K562 (cell line): ENCODE measurements around the gene MLLT3. TPM values are rescaled to one million over a fixed set of nuclear protein-coding genes. Genes with fewer than 3 reads are reported as not detected.

Experiments
- DLX4 ChIP-seq: fragments of 250-450 bp; sonication (Bioruptor Pico); IDR thresholded peaks from 2 replicates; pipeline ENCODE4 v1.6.1; 2021; ENCODE audit warnings: mild to moderate bottlenecking
- ELK1 ChIP-seq: sonication (generic); formaldehyde crosslinking; IDR thresholded peaks from 2 replicates; pipeline ENCODE4 v1.8.1; 2022; ENCODE audit warnings: missing genetic modification reagents
- NR1H2 ChIP-seq: sonication (generic); formaldehyde crosslinking; IDR thresholded peaks from 2 replicates; pipeline ENCODE4 v1.4.0; 2020; ENCODE audit warnings: mild to moderate bottlenecking, missing genetic modification reagents
- RERE ChIP-seq: sonication (generic); formaldehyde crosslinking; IDR thresholded peaks from 2 replicates; pipeline ENCODE4 v1.8.0; 2023; ENCODE audit warnings: missing genetic modification reagents, mild to moderate bottlenecking, borderline replicate concordance
- RNF2 ChIP-seq: sonication (generic); IDR thresholded peaks from 2 replicates; pipeline ENCODE4 v1.6.1; 2016
- U2AF1 ChIP-seq: fragments of 200-400 bp; formaldehyde crosslinking; optimal IDR thresholded peaks from 2 replicates; pipeline ENCODE3; 2017; ENCODE audit warnings: mild to moderate bottlenecking, low read depth, low read length, moderate library complexity
- ZNF184 ChIP-seq: sonication (generic); formaldehyde crosslinking; IDR thresholded peaks from 2 replicates; pipeline ENCODE4 v1.5.0; 2020; ENCODE audit warnings: missing genetic modification reagents
- ZSCAN29 ChIP-seq: fragments of 450-650 bp; IDR thresholded peaks from 2 replicates; pipeline ENCODE4 v1.6.1; 2017
- polyA plus RNA-seq, 8 experiments: library from polyadenylated mRNA; depleted of rRNA in 4 of 8; stranded (reverse) in 5 of 8; unstranded in 3 of 8; fragments of >200 nt; fragmentation: Nextera tagmentation in 2 of 8; fragmentation: Illumina TruSeq in 1 of 8; extraction: Ambion mirVana in 2 of 8; extraction: Trizol in 1 of 8; gene quantifications; 2 replicates each; pipeline versions ENCODE4 v1.2.1 to v1.2.3, GENCODE V29; 2011 to 2014; ENCODE audit warnings: inconsistent platforms in 1 of 8, missing spikeins in 1 of 8
- total RNA-seq, 7 experiments: library from RNA; depleted of rRNA in 6 of 7; stranded (reverse); fragments of >200 nt in 6 of 7; fragmentation: Illumina TruSeq in 2 of 7; extraction: Trizol in 2 of 7; gene quantifications; 2 replicates each; pipeline versions ENCODE4 v1.2.1 to v1.2.3, GENCODE V29; 2011 to 2021; ENCODE audit warnings: low replicate concordance in 1 of 7

MLLT3 gene
- total and polyA plus RNA-seq, 9 of the 15 experiments (the other 6 are each of a cell fraction or from before 2014, with no cell fraction given): 0.07 to 0.42 (median 0.22) TPM; not detected in 4

DNA sequence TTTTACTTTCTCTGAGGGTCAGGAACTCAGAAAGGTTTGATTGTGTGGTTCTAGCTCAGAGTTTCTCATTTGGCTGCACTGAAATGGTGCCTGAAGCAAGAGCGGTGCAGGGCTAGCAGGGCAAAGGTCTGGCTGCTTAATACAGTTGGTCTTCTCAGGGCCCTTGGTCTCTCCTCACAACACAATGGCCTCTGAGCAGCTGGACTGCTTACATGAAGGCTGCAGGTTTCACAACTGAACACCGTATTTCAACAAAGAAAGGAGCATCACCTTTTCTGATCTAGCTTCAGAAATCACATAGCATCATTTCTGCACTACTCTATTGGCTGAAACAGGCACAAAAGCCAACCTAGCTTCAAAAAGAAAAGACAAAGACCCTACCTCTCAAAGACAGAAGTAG, 122.2 kb downstream of the MLLT3 start (continued):
- TF ChIP-seq RERE (CRISPR knock-in tag): no peak
- TF ChIP-seq NR1H2 (CRISPR knock-in tag): no peak
- TF ChIP-seq U2AF1: no peak
- TF ChIP-seq ELK1: no peak
- no peak for TF ChIP-seq ZSCAN29
- TF ChIP-seq DLX4: no peak
- no peak for TF ChIP-seq ZNF184 (CRISPR knock-in tag)
- TF ChIP-seq RNF2: no peak
